K562 (cell line): ENCODE data around the gene FAM83F. TPM values are rescaled to one million over a fixed set of nuclear protein-coding genes. Genes with fewer than 3 reads are reported as not detected.

Experiments
- CTBP1 ChIP-seq: fragments of 450-650 bp; IDR thresholded peaks from 2 replicates; pipeline ENCODE4 v1.6.1; 2016; ENCODE audit warnings: borderline replicate concordance
- EGR1 ChIP-seq: fragments of 450-650 bp; conservative IDR thresholded peaks from 2 replicates; pipeline ENCODE4 v1.6.1; 2017; ENCODE audit warnings: mild to moderate bottlenecking
- NBN ChIP-seq: fragments of 450-650 bp; IDR thresholded peaks from 2 replicates; pipeline ENCODE4 v1.6.1; 2016; ENCODE audit warnings: low read depth, mild to moderate bottlenecking
- NFYB ChIP-seq: IDR thresholded peaks from 2 replicates; pipeline ENCODE4 v1.6.1; 2011; ENCODE audit warnings: mild to moderate bottlenecking, moderate library complexity; ENCODE audit not compliant: insufficient read length; ENCODE audit errors: extremely low read depth
- SETDB1 ChIP-seq: IDR thresholded peaks from one replicate; pipeline ENCODE4 v1.6.1; 2012; ENCODE audit warnings: low read length, control low read depth, inconsistent platforms
- SRSF9 ChIP-seq: fragments of 200-400 bp; formaldehyde crosslinking; IDR thresholded peaks from 2 replicates; pipeline ENCODE4 v1.6.1; 2017; ENCODE audit warnings: low read depth, low read length, borderline replicate concordance
- SUPT5H ChIP-seq: fragments of 450-650 bp; IDR thresholded peaks from 2 replicates; pipeline ENCODE4 v1.6.1; 2016
- TAF7 ChIP-seq: fragments of 450-650 bp; IDR thresholded peaks from 2 replicates; pipeline ENCODE4 v1.6.1; 2016; ENCODE audit warnings: missing genetic modification characterization, missing compliant biosample characterization
- TBL1XR1 ChIP-seq, 2 experiments: IDR thresholded peaks; 2 replicates each; pipeline ENCODE4 v1.6.1; 2012; ENCODE audit warnings: improper control_type of control experiment in 2 of 2, low read length in 2 of 2, mild to moderate bottlenecking in 1 of 2
- ZFP30 ChIP-seq: fragments of 250-450 bp; sonication (Bioruptor Pico); IDR thresholded peaks from 2 replicates; pipeline ENCODE4 v1.8.0; 2022; ENCODE audit warnings: moderate library complexity, mild to moderate bottlenecking, inconsistent platforms, borderline replicate concordance
- ZNF347 ChIP-seq: fragments of 450-650 bp; formaldehyde crosslinking; IDR thresholded peaks from 2 replicates; pipeline ENCODE4 v1.4.0; 2020; ENCODE audit warnings: low read depth, mild to moderate bottlenecking, moderate library complexity
- ZNF717 ChIP-seq: fragments of 250-450 bp; sonication (Bioruptor Pico); IDR thresholded peaks from 2 replicates; pipeline ENCODE4 v1.5.0; 2021
- polyA plus RNA-seq, 8 experiments: library from polyadenylated mRNA; depleted of rRNA in 4 of 8; stranded (reverse) in 5 of 8; unstranded in 3 of 8; fragments of >200 nt; fragmentation: Nextera tagmentation in 2 of 8; fragmentation: Illumina TruSeq in 1 of 8; extraction: Ambion mirVana in 2 of 8; extraction: Trizol in 1 of 8; gene quantifications; 2 replicates each; pipeline versions ENCODE4 v1.2.1 to v1.2.3, GENCODE V29; 2011 to 2014; ENCODE audit warnings: inconsistent platforms in 1 of 8, missing spikeins in 1 of 8
- total RNA-seq, 7 experiments: library from RNA; depleted of rRNA in 6 of 7; stranded (reverse); fragments of >200 nt in 6 of 7; fragmentation: Illumina TruSeq in 2 of 7; extraction: Trizol in 2 of 7; gene quantifications; 2 replicates each; pipeline versions ENCODE4 v1.2.1 to v1.2.3, GENCODE V29; 2011 to 2021; ENCODE audit warnings: low replicate concordance in 1 of 7
- TF ChIP-seq, protein P1 (sequence below): sonication (generic); IDR thresholded peaks from 2 replicates; pipeline ENCODE4 v1.6.1; 2016
- TF ChIP-seq, protein P2 (sequence below): fragments of 450-650 bp; IDR thresholded peaks from 2 replicates; pipeline ENCODE4 v1.6.1; 2016; ENCODE audit warnings: mild to moderate bottlenecking
- TF ChIP-seq, protein P3 (sequence below): sonication (generic); formaldehyde crosslinking; IDR thresholded peaks from 2 replicates; pipeline ENCODE4 v1.9.0; 2022; ENCODE audit warnings: mild to moderate bottlenecking, missing genetic modification reagents
- TF ChIP-seq, protein P4 (sequence below): fragments of 250-450 bp; sonication (Bioruptor Pico); IDR thresholded peaks from 2 replicates; pipeline ENCODE4 v1.8.0; 2022; ENCODE audit warnings: moderate library complexity, mild to moderate bottlenecking, inconsistent platforms
- TF ChIP-seq, protein P5 (sequence below): sonication (generic); formaldehyde crosslinking; IDR thresholded peaks from 2 replicates; pipeline ENCODE4 v1.8.1; 2023; ENCODE audit warnings: mild to moderate bottlenecking, missing genetic modification reagents
- TF ChIP-seq, protein P6 (sequence below): fragments of 450-650 bp; IDR thresholded peaks from 2 replicates; pipeline ENCODE4 v1.6.1; 2018; ENCODE audit warnings: mild to moderate bottlenecking, low read depth; ENCODE audit not compliant: partially characterized antibody

The FAM83F gene
- total and polyA plus RNA-seq, 9 of the 15 experiments (the other 6 are each of a cell fraction or from before 2014, with no cell fraction given) = under 0.01 to 0.13 (median 0.04) TPM; not detected in 1

DNA sequence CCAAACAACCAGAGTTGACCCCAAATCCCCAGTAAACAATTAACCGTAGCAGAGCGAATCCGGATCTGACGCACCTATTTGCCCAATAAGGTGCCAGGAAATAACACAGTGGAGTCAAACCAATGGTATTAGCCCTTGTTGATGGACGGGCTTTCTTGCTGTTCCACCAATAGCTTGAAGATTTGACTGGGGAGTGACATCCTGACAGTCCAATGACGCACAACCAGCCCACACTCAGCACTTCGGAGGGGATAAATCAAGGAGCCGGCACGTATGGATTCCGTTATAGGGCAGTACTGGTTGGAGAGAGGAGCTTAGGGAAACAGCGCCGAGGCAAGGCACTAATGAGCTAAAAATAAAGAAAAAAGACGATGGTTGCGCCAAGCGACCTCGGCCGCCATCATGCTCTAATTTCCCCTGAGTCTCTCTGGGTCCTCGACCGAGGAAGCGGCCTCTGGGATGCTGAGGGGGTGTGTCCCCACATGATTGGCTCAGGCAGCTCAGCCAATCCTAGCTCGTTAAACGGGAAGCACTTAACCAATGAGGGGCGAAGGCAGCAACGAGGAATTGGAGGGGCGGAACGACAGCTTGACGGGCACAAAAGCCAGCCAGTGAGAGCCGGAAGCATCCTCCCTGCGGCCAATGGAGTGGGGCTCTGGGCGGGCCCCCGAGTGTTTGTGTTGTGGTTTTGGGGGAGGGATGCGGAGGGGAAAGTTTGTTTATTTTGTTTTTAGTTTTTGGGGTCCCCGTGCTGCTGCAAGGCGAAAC is 49.5 kb downstream of the FAM83F start (continued):
- no peak for TF ChIP-seq ZNF717
- TF ChIP-seq SRSF9 = no peak
- TF ChIP-seq TBL1XR1 (IDR thresholded peaks at IDR 0.05; ENCODE audit: low read length in 2 of 2) = no peak
- TF ChIP-seq, protein P1, sequence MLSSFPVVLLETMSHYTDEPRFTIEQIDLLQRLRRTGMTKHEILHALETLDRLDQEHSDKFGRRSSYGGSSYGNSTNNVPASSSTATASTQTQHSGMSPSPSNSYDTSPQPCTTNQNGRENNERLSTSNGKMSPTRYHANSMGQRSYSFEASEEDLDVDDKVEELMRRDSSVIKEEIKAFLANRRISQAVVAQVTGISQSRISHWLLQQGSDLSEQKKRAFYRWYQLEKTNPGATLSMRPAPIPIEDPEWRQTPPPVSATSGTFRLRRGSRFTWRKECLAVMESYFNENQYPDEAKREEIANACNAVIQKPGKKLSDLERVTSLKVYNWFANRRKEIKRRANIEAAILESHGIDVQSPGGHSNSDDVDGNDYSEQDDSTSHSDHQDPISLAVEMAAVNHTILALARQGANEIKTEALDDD = no peak
- peak; percentile 92 for TF ChIP-seq TAF7
- peak; percentile 58 for TF ChIP-seq EGR1
- TF ChIP-seq ZFP30 (CRISPR knock-in tag) = no peak
- TF ChIP-seq CTBP1 = peak; percentile 40; the same call in 1 of the 2 replicates
- no peak for TF ChIP-seq ZNF347 (CRISPR knock-in tag)
- TF ChIP-seq NFYB = peak; percentile 99
- no peak for TF ChIP-seq SETDB1
- TF ChIP-seq, protein P2, sequence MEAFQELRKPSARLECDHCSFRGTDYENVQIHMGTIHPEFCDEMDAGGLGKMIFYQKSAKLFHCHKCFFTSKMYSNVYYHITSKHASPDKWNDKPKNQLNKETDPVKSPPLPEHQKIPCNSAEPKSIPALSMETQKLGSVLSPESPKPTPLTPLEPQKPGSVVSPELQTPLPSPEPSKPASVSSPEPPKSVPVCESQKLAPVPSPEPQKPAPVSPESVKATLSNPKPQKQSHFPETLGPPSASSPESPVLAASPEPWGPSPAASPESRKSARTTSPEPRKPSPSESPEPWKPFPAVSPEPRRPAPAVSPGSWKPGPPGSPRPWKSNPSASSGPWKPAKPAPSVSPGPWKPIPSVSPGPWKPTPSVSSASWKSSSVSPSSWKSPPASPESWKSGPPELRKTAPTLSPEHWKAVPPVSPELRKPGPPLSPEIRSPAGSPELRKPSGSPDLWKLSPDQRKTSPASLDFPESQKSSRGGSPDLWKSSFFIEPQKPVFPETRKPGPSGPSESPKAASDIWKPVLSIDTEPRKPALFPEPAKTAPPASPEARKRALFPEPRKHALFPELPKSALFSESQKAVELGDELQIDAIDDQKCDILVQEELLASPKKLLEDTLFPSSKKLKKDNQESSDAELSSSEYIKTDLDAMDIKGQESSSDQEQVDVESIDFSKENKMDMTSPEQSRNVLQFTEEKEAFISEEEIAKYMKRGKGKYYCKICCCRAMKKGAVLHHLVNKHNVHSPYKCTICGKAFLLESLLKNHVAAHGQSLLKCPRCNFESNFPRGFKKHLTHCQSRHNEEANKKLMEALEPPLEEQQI = no peak
- peak; percentile 89 for TF ChIP-seq SUPT5H
- TF ChIP-seq, protein P3, sequence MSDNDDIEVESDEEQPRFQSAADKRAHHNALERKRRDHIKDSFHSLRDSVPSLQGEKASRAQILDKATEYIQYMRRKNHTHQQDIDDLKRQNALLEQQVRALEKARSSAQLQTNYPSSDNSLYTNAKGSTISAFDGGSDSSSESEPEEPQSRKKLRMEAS (CRISPR knock-in tag) = no peak
- TF ChIP-seq, protein P4, sequence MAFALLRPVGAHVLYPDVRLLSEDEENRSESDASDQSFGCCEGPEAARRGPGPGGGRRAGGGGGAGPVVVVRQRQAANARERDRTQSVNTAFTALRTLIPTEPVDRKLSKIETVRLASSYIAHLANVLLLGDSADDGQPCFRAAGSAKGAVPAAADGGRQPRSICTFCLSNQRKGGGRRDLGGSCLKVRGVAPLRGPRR (CRISPR knock-in tag) = no peak
- no peak for TF ChIP-seq NBN
- TF ChIP-seq, protein P5, sequence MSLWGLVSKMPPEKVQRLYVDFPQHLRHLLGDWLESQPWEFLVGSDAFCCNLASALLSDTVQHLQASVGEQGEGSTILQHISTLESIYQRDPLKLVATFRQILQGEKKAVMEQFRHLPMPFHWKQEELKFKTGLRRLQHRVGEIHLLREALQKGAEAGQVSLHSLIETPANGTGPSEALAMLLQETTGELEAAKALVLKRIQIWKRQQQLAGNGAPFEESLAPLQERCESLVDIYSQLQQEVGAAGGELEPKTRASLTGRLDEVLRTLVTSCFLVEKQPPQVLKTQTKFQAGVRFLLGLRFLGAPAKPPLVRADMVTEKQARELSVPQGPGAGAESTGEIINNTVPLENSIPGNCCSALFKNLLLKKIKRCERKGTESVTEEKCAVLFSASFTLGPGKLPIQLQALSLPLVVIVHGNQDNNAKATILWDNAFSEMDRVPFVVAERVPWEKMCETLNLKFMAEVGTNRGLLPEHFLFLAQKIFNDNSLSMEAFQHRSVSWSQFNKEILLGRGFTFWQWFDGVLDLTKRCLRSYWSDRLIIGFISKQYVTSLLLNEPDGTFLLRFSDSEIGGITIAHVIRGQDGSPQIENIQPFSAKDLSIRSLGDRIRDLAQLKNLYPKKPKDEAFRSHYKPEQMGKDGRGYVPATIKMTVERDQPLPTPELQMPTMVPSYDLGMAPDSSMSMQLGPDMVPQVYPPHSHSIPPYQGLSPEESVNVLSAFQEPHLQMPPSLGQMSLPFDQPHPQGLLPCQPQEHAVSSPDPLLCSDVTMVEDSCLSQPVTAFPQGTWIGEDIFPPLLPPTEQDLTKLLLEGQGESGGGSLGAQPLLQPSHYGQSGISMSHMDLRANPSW (CRISPR knock-in tag) = no peak
- TF ChIP-seq, protein P6, sequence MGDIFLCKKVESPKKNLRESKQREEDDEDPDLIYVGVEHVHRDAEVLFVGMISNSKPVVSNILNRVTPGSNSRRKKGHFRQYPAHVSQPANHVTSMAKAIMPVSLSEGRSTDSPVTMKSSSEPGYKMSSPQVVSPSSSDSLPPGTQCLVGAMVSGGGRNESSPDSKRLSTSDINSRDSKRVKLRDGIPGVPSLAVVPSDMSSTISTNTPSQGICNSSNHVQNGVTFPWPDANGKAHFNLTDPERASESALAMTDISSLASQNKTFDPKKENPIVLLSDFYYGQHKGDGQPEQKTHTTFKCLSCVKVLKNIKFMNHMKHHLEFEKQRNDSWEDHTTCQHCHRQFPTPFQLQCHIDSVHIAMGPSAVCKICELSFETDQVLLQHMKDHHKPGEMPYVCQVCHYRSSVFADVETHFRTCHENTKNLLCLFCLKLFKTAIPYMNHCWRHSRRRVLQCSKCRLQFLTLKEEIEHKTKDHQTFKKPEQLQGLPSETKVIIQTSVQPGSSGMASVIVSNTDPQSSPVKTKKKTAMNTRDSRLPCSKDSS = no peak
